Thoracic aorta (tissue), 2 donors: ENCODE results near the gene PDZRN4. TPM values are rescaled to one million over a fixed set of nuclear protein-coding genes. Genes with fewer than 3 reads are reported as not detected.

ENCODE experiments used
- ATAC-seq: fragments of 150-250 bp; one replicate; pipeline ENCODE4 v1.8.0; 2017; ENCODE audit warnings: low read depth; ENCODE audit not compliant: insufficient number of reproducible peaks, low FRiP score
- DNase-seq: peaks from one replicate; pipeline ENCODE4 v3.0.0-alpha.2; 2020; ENCODE audit warnings: low spot score
- H3K27ac ChIP-seq, 2 donors: fragments of 200-600 bp; sonication (generic); 1 replicate in 1 of 2; 2 replicates in 1 of 2; pipeline ENCODE4 v1.5.1; 2016; ENCODE audit warnings: mild to moderate bottlenecking in 2 of 2, moderate library complexity in 2 of 2
- H3K27me3 ChIP-seq: fragments of 200-600 bp; sonication (generic); replicated peaks from 2 replicates; pipeline ENCODE4 v1.6.0; 2016; ENCODE audit warnings: mild to moderate bottlenecking; ENCODE audit not compliant: insufficient read depth
- H3K36me3 ChIP-seq: fragments of 200-600 bp; sonication (generic); one replicate; pipeline ENCODE4 v1.5.1; 2016
- H3K4me1 ChIP-seq, 2 donors: fragments of 200-600 bp; sonication (generic); 1 replicate in 1 of 2; 2 replicates in 1 of 2; pipeline versions ENCODE4 v1.5.1 to v1.6.0; 2016; ENCODE audit warnings: low read depth in 2 of 2, mild to moderate bottlenecking in 1 of 2; ENCODE audit not compliant: control insufficient read depth in 1 of 2
- H3K4me3 ChIP-seq: fragments of 200-600 bp; sonication (generic); 2 replicates; pipeline ENCODE4 v1.5.1; 2016; ENCODE audit warnings: mild to moderate bottlenecking
- H3K9me3 ChIP-seq: fragments of 200-600 bp; sonication (generic); 2 replicates; pipeline ENCODE4 v1.5.1; 2016
- CTCF ChIP-seq: fragments of 200-600 bp; sonication (generic); IDR thresholded peaks from one replicate; pipeline ENCODE4 v1.5.1; 2019; ENCODE audit warnings: antibody characterized with exemption
- total RNA-seq, 2 donors: library from RNA; depleted of rRNA; stranded (reverse); fragments of >200 nt; gene quantifications; one replicate each; pipeline versions ENCODE4 v1.1.0 to v1.2.3, GENCODE V29; 2016

The PDZRN4 gene
- total RNA-seq, 2 donors from 2014 or later, result 6.1 to 12.5 TPM

- Histone ChIP-seq H3K4me3 (no peak overlapping the region), H3K4me1 (no peaks in the 10 kb centered on the region), H3K9me3 (no peaks in the 10 kb centered on the region), H3K27me3 (no peaks in the 10 kb centered on the region), H3K27ac (no peak overlapping the region), H3K36me3 (no peaks in the 10 kb centered on the region)
- ATAC-seq (no peak), DNase-seq (no peak)
- TF ChIP-seq CTCF, result no peak
These were observed 319.2 kb downstream of the PDZRN4 start for GRCh38 chr12:41507286-41507685.

- no peak for ATAC-seq
- H3K4me1 ChIP-seq, result no peaks in the 10 kb centered on the region
- no peak for TF ChIP-seq CTCF
- no peaks in the 10 kb centered on the region for H3K36me3 ChIP-seq
- no peak for DNase-seq
- H3K4me3 ChIP-seq, result no peak overlapping the region
- H3K9me3 ChIP-seq, result no peaks in the 10 kb centered on the region
- H3K27me3 ChIP-seq, result no peaks in the 10 kb centered on the region
- no peak overlapping the region for H3K27ac ChIP-seq
These were observed 321.3 kb downstream of the PDZRN4 start for GRCh38 chr12:41509271-41510055.

- Histone ChIP-seq H3K4me1 (no peaks in the 10 kb centered on the region), H3K36me3 (no peaks in the 10 kb centered on the region), H3K27me3 (no peaks in the 10 kb centered on the region), H3K27ac (no peak overlapping the region), H3K4me3 (no peak overlapping the region), H3K9me3 (no peaks in the 10 kb centered on the region)
- TF ChIP-seq CTCF, result no peak
- DNase-seq (no peak), ATAC-seq (no peak)
These were observed 322.4 kb downstream of the PDZRN4 start for GRCh38 chr12:41510470-41510869.

GRCh38 chr12:41511247-41511646 lies 323.1 kb downstream of the PDZRN4 start:
- no peak for DNase-seq
- Histone ChIP-seq H3K9me3 (no peaks in the 10 kb centered on the region), H3K27ac (no peak overlapping the region), H3K4me1 (no peaks in the 10 kb centered on the region), H3K4me3 (no peak overlapping the region), H3K27me3 (no peaks in the 10 kb centered on the region), H3K36me3 (no peaks in the 10 kb centered on the region)
- no peak for ATAC-seq
- TF ChIP-seq CTCF, result no peak

GRCh38 chr12:41512497-41512896 lies 324.4 kb downstream of the PDZRN4 start:
- no peak overlapping the region for H3K27ac ChIP-seq
- no peak for DNase-seq
- no peaks in the 10 kb centered on the region for H3K36me3 ChIP-seq
- H3K9me3 ChIP-seq, result no peaks in the 10 kb centered on the region
- no peak overlapping the region for H3K4me3 ChIP-seq
- ATAC-seq, result no peak
- no peak for TF ChIP-seq CTCF
- no peaks in the 10 kb centered on the region for H3K27me3 ChIP-seq
- no peaks in the 10 kb centered on the region for H3K4me1 ChIP-seq
